Muscle of back (tissue), 11 donors: ENCODE data around the gene GAS7. TPM values are rescaled to one million over a fixed set of nuclear protein-coding genes. Genes with fewer than 3 reads are reported as not detected.

ENCODE experiments used
- DNase-seq, 3 donors: peaks; one replicate each; pipeline versions ENCODE4 v3.0.0 to v3.0.0-alpha.2; 2013
- polyA plus RNA-seq, 10 donors: library from polyadenylated mRNA; unstranded; fragments of 120-200 nt; gene quantifications; one replicate each; pipeline ENCODE4 v1.2.1, GENCODE V29; 2013; ENCODE audit not compliant: insufficient read length in 10 of 10

Gene GAS7
- polyA plus RNA-seq, 10 donors = 48.7 to 82.8 (median 58.6) TPM

GRCh38 chr17:9899280-9900043, 298.9 kb downstream of the GAS7 start:
- DNase-seq = peak in 1 of 3 donors; percentile 45

- DNase-seq = no peak
Observed at GRCh38 chr17:9898812-9899211, 299.6 kb downstream of the GAS7 start.

- DNase-seq = no peak
Observed at GRCh38 chr17:9897372-9897968, 300.9 kb downstream of the GAS7 start.

- DNase-seq = no peak
Observed at GRCh38 chr17:9895923-9896322, 302.5 kb downstream of the GAS7 start.

- DNase-seq = no peak
Observed at GRCh38 chr17:9894231-9894630, 304.2 kb downstream of the GAS7 start.

GRCh38 chr17:9893411-9894012, 304.9 kb downstream of the GAS7 start:
- peak in 2 of 3 donors; percentile 24 to 45 for DNase-seq

- no peak for DNase-seq
Observed at GRCh38 chr17:9890124-9890523, 308.3 kb downstream of the GAS7 start.

- DNase-seq = no peak
Observed at GRCh38 chr17:9887508-9887907, 310.9 kb downstream of the GAS7 start.

GRCh38 chr17:9886141-9886930, 312.1 kb downstream of the GAS7 start:
- DNase-seq = no peak

- DNase-seq = no peak
Observed at GRCh38 chr17:9883451-9883850, 315.0 kb downstream of the GAS7 start.

GRCh38 chr17:9880582-9880999, 317.8 kb downstream of the GAS7 start:
- no peak for DNase-seq

- no peak for DNase-seq
Observed at GRCh38 chr17:9878786-9879525, 319.4 kb downstream of the GAS7 start.

- DNase-seq = no peak
Observed at GRCh38 chr17:9878356-9878755, 320.1 kb downstream of the GAS7 start.

- peak in 1 of 3 donors; percentile 23 for DNase-seq
Observed at GRCh38 chr17:9875441-9875840, 323.0 kb downstream of the GAS7 start.

- no peak for DNase-seq
Observed at GRCh38 chr17:9874722-9875121, 323.7 kb downstream of the GAS7 start.

GRCh38 chr17:9872852-9873251, 325.6 kb downstream of the GAS7 start:
- DNase-seq = no peak

- DNase-seq = no peak
Observed at GRCh38 chr17:9868552-9868951, 329.9 kb downstream of the GAS7 start.

- DNase-seq = no peak
Observed at GRCh38 chr17:9865586-9865985, 332.8 kb downstream of the GAS7 start.

GRCh38 chr17:9862949-9863348, 335.5 kb downstream of the GAS7 start:
- DNase-seq = no peak

GRCh38 chr17:9862220-9862619, 336.2 kb downstream of the GAS7 start:
- DNase-seq = no peak

GRCh38 chr17:9860851-9861250, 337.6 kb downstream of the GAS7 start:
- DNase-seq = no peak
